NCI-H1417 (cell line): ENCODE data around the gene ADIG.
A peak's percentile ranks its signal among the peaks of the same experiment; 100 is the strongest.

Experiments
- DNase-seq, 3 experiments: peaks; one replicate each; lab custom pipeline; 2025; lab: John Stamatoyannopoulos, UW

ADIG gene

GRCh38 chr20:38633577-38634093 is 52.6 kb downstream of the ADIG start:
- DNase-seq, result peak; percentile 57 to 76 (median 61)

- DNase-seq, result no peak
Observed at GRCh38 chr20:38635721-38636288, 54.8 kb downstream of the ADIG start.
